H1 (cell line): ENCODE results near the gene ADGRV1. TPM values are rescaled to one million over a fixed set of nuclear protein-coding genes. Genes with fewer than 3 reads are reported as not detected.

Experiments
- CTCF ChIA-PET: fragments of 300-600 bp; sonication (Branson Sonifier 250); formaldehyde crosslinking; loops from one replicate; lab custom pipeline; 2021; ENCODE audit not compliant: partially characterized antibody; lab: Charles Lee
- POLR2A ChIA-PET: fragments of 300-600 bp; sonication (Branson Sonifier 250); formaldehyde crosslinking; loops from one replicate; lab custom pipeline; 2021; ENCODE audit warnings: inconsistent platforms; ENCODE audit not compliant: partially characterized antibody; lab: Charles Lee
- DNase-seq, 2 experiments: peaks; one replicate each; pipeline versions ENCODE4 v3.0.0 to v3.0.0-alpha.2; 2010 to 2022; ENCODE audit warnings: low spot score in 2 of 2, low read depth in 1 of 2, mixed read lengths in 1 of 2
- FAIRE-seq: peaks from 2 replicates; lab custom pipeline; 2011; peaks lifted over from hg19 to GRCh38; lab: Jason Lieb, UNC
- H2AFZ ChIP-seq: 2 replicates; pipeline ENCODE4 v1.8.1; 2012; ENCODE audit warnings: low read length, inconsistent platforms
- H2AK5ac ChIP-seq: 2 replicates; pipeline ENCODE4 v1.6.1; 2013; ENCODE audit warnings: low read depth, low read length
- H2BK120ac ChIP-seq: replicated peaks from 2 replicates; pipeline ENCODE3; 2013; ENCODE audit warnings: low read depth, low read length, inconsistent platforms
- H2BK12ac ChIP-seq: 2 replicates; pipeline ENCODE4 v1.6.1; 2013; ENCODE audit warnings: low read depth, low read length
- H2BK15ac ChIP-seq: 2 replicates; pipeline ENCODE4 v1.6.1; 2013; ENCODE audit warnings: low read length
- H2BK20ac ChIP-seq: 2 replicates; pipeline ENCODE4 v1.6.1; 2013; ENCODE audit warnings: low read length
- H2BK5ac ChIP-seq: 2 replicates; pipeline ENCODE4 v1.6.1; 2013; ENCODE audit warnings: low read depth, low read length
- H3K14ac ChIP-seq: 2 replicates; pipeline ENCODE4 v1.6.1; 2013; ENCODE audit warnings: inconsistent platforms; ENCODE audit not compliant: insufficient read length
- H3K18ac ChIP-seq: 2 replicates; pipeline ENCODE4 v1.6.1; 2013; ENCODE audit warnings: low read length; ENCODE audit errors: extremely low read depth
- H3K23ac ChIP-seq: 2 replicates; pipeline ENCODE4 v1.6.1; 2013; ENCODE audit warnings: inconsistent platforms; ENCODE audit not compliant: insufficient read length
- H3K23me2 ChIP-seq: 2 replicates; pipeline ENCODE4 v1.6.1; 2013; ENCODE audit warnings: low read depth, low read length
- H3K27ac ChIP-seq: 2 replicates; pipeline ENCODE4 v1.6.1; 2011; ENCODE audit warnings: low read depth, low read length, inconsistent platforms
- H3K27me3 ChIP-seq, 4 experiments: replicated peaks in 1 of 4; 1 replicate in 1 of 4; 2 replicates in 3 of 4; pipeline versions ENCODE4 v1.6.1 to v1.8.1; 2011 to 2013; ENCODE audit warnings: low read length in 3 of 4, mild to moderate bottlenecking in 3 of 4, inconsistent platforms in 2 of 4, mixed read lengths in 2 of 4, moderate library complexity in 1 of 4; ENCODE audit not compliant: control insufficient read depth in 3 of 4, insufficient read depth in 3 of 4; ENCODE audit errors: extremely low read depth in 1 of 4
- H3K36me3 ChIP-seq, 4 experiments: 2 replicates each; pipeline versions ENCODE4 v1.6.1 to v1.8.1; 2011 to 2013; ENCODE audit warnings: mild to moderate bottlenecking in 4 of 4, low read length in 3 of 4, moderate library complexity in 2 of 4, control low read depth in 1 of 4, inconsistent platforms in 1 of 4; ENCODE audit not compliant: insufficient read depth in 4 of 4, control insufficient read depth in 2 of 4
- H3K4ac ChIP-seq: replicated peaks from 2 replicates; pipeline ENCODE3; 2013; ENCODE audit warnings: low read length, low read depth, mixed read lengths, inconsistent platforms; ENCODE audit not compliant: insufficient read length
- H3K4me1 ChIP-seq, 4 experiments: replicated peaks in 1 of 4; 1 replicate in 1 of 4; 2 replicates in 3 of 4; pipeline versions ENCODE4 v1.6.1 to v1.8.1; 2011 to 2013; ENCODE audit warnings: low read length in 3 of 4, inconsistent platforms in 2 of 4, mixed read lengths in 1 of 4; ENCODE audit not compliant: insufficient read depth in 4 of 4, control insufficient read depth in 3 of 4
- H3K4me2 ChIP-seq, 2 experiments: 2 replicates each; pipeline versions ENCODE4 v1.6.1 to v1.8.1; 2011 to 2013; ENCODE audit warnings: low read depth in 2 of 2, low read length in 2 of 2, control low read depth in 1 of 2, inconsistent platforms in 1 of 2, mild to moderate bottlenecking in 1 of 2; ENCODE audit not compliant: insufficient read depth in 1 of 2
- H3K4me3 ChIP-seq, 4 experiments: fragments of 200-600, 300-600 bp in 1 of 4; sonication (generic), shearing (Covaris generic), sonication (Bioruptor Twin) in 1 of 4; 2 replicates each; pipeline versions ENCODE4 v1.5.1 to v1.8.1; 2011 to 2016; ENCODE audit warnings: low read length in 4 of 4, low read depth in 3 of 4, control low read depth in 2 of 4, inconsistent platforms in 2 of 4, mild to moderate bottlenecking in 2 of 4, mixed read lengths in 1 of 4, moderate library complexity in 1 of 4; ENCODE audit not compliant: insufficient read depth in 2 of 4; ENCODE audit errors: extremely low read depth in 1 of 4
- H3K56ac ChIP-seq: replicated peaks from 2 replicates; pipeline ENCODE3; 2013; ENCODE audit warnings: low read depth, mild to moderate bottlenecking, mixed read lengths, low read length, inconsistent platforms; ENCODE audit not compliant: insufficient read length
- H3K79me1 ChIP-seq: 2 replicates; pipeline ENCODE4 v1.6.1; 2013; ENCODE audit warnings: low read depth, low read length, control low read depth
- H3K79me2 ChIP-seq, 2 experiments: 2 replicates each; pipeline versions ENCODE4 v1.6.1 to v1.8.1; 2012 to 2013; ENCODE audit warnings: low read length in 2 of 2, mild to moderate bottlenecking in 2 of 2, inconsistent platforms in 1 of 2; ENCODE audit not compliant: insufficient read depth in 2 of 2, control insufficient read depth in 1 of 2
- H3K9ac ChIP-seq, 4 experiments: replicated peaks in 1 of 4; 1 replicate in 1 of 4; 2 replicates in 3 of 4; pipeline versions ENCODE4 v1.6.1 to v1.8.1; 2011 to 2013; ENCODE audit warnings: low read depth in 3 of 4, low read length in 3 of 4, control low read depth in 2 of 4, mild to moderate bottlenecking in 2 of 4, moderate library complexity in 2 of 4, inconsistent platforms in 1 of 4; ENCODE audit errors: extremely low read depth in 1 of 4
- H3K9me3 ChIP-seq, 2 experiments: 2 replicates each; pipeline versions ENCODE4 v1.6.1 to v1.8.1; 2012 to 2013; ENCODE audit warnings: mild to moderate bottlenecking in 2 of 2, moderate library complexity in 2 of 2, control low read depth in 1 of 2, inconsistent platforms in 1 of 2, low read depth in 1 of 2, low read length in 1 of 2, mixed read lengths in 1 of 2; ENCODE audit not compliant: insufficient read depth in 2 of 2
- H4K20me1 ChIP-seq, 2 experiments: replicated peaks in 1 of 2; 2 replicates each; pipeline versions ENCODE3 to v1.8.1; 2011 to 2013; ENCODE audit warnings: inconsistent platforms in 2 of 2, low read length in 2 of 2, mild to moderate bottlenecking in 1 of 2; ENCODE audit not compliant: insufficient read depth in 2 of 2, control insufficient read depth in 1 of 2
- H4K5ac ChIP-seq: 2 replicates; pipeline ENCODE4 v1.6.1; 2013; ENCODE audit warnings: low read length, low read depth, mixed read lengths, inconsistent platforms; ENCODE audit not compliant: insufficient read length
- H4K8ac ChIP-seq: 2 replicates; pipeline ENCODE4 v1.8.0; 2013; ENCODE audit warnings: mild to moderate bottlenecking, moderate library complexity, low read length, inconsistent platforms; ENCODE audit not compliant: insufficient read depth; ENCODE audit errors: extremely low read depth
- H4K91ac ChIP-seq: replicated peaks from 2 replicates; pipeline ENCODE3; 2013; ENCODE audit warnings: low read length, mixed read lengths, inconsistent platforms; ENCODE audit not compliant: insufficient read length
- BRCA1 ChIP-seq: IDR thresholded peaks from 2 replicates; pipeline ENCODE4 v1.6.1; 2012; ENCODE audit warnings: low read depth, low read length, improper control_type of control experiment
- CHD1 ChIP-seq: IDR thresholded peaks from 2 replicates; pipeline ENCODE4 v1.6.1; 2012; ENCODE audit warnings: low read depth, low read length, improper control_type of control experiment
- CTBP2 ChIP-seq: IDR thresholded peaks from 2 replicates; pipeline ENCODE4 v1.7.0; 2011; ENCODE audit warnings: borderline replicate concordance, mild to moderate bottlenecking, moderate library complexity, mixed read lengths, low read length; ENCODE audit not compliant: insufficient read depth, insufficient read length
- JUND ChIP-seq: IDR thresholded peaks from 2 replicates; pipeline ENCODE4 v1.6.1; 2011; ENCODE audit warnings: mild to moderate bottlenecking, improper control_type of control experiment, low read length
- KDM5A ChIP-seq: fragments of 200-600 bp; IDR thresholded peaks from 2 replicates; pipeline ENCODE4 v1.7.1; 2012; ENCODE audit warnings: mild to moderate bottlenecking, low read length, inconsistent platforms, mixed read lengths
- NRF1 ChIP-seq: IDR thresholded peaks from 2 replicates; pipeline ENCODE4 v1.6.1; 2011; ENCODE audit warnings: mild to moderate bottlenecking, low read depth, low read length, improper control_type of control experiment
- POU5F1 ChIP-seq: IDR thresholded peaks from 2 replicates; pipeline ENCODE4 v1.6.1; 2011; ENCODE audit warnings: low read depth, mild to moderate bottlenecking, low read length, moderate library complexity
- SIRT6 ChIP-seq: IDR thresholded peaks from one replicate; pipeline ENCODE4 v1.7.1; 2012; ENCODE audit warnings: low read length, inconsistent platforms
- SIX5 ChIP-seq: IDR thresholded peaks from 2 replicates; pipeline ENCODE4 v1.6.1; 2011; ENCODE audit warnings: mild to moderate bottlenecking, low read depth, low read length
- SP4 ChIP-seq: IDR thresholded peaks from 2 replicates; pipeline ENCODE4 v1.6.1; 2012; ENCODE audit warnings: low read length, inconsistent platforms
- SUZ12 ChIP-seq: fragments of 200-600 bp; sonication (generic); IDR thresholded peaks from 2 replicates; pipeline ENCODE4 v1.6.1; 2012; ENCODE audit warnings: mild to moderate bottlenecking, inconsistent platforms, low read length, moderate library complexity, mixed read lengths
- YY1 ChIP-seq: IDR thresholded peaks from 2 replicates; pipeline ENCODE4 v1.6.1; 2011; ENCODE audit warnings: low read depth, mild to moderate bottlenecking, low read length
- WGBS, 2 experiments: shearing (Covaris generic) in 1 of 2; methylation state at CpG; one replicate each; pipeline versions ENCODE4 v1.1.6 to v1.1.7; 2013 to 2015; ENCODE audit warnings: low lambda C conversion rate in 2 of 2, mixed read lengths in 2 of 2, inconsistent platforms in 1 of 2, low coverage in 1 of 2, missing lambda C conversion rate in 1 of 2; ENCODE audit not compliant: insufficient replicate concordance in 2 of 2, insufficient coverage in 1 of 2, insufficient read length in 1 of 2; ENCODE audit errors: extremely low coverage in 1 of 2, missing lambda C conversion rate in 1 of 2; 5-methylcytosine and 5-hydroxymethylcytosine counted together
- polyA plus RNA-seq, 7 experiments: library from polyadenylated mRNA; depleted of rRNA in 3 of 7; stranded (reverse) in 5 of 7; unstranded in 2 of 7; fragments of >200 nt in 5 of 7; fragments of 200-250 nt in 2 of 7; gene quantifications; 1 replicate in 5 of 7; 2 replicates in 1 of 7; 4 replicates in 1 of 7; pipeline versions ENCODE4 v1.2.1 to v1.2.3, GENCODE V29; 2011 to 2013; ENCODE audit warnings: missing spikeins in 2 of 7, mixed read lengths in 2 of 7
- total RNA-seq: library from RNA; stranded (reverse); fragmentation: NEBNext Ultra II Directional; extraction: Animal tissue kit (Norgen Biotek cat#: 25700); gene quantifications from 2 replicates; pipeline ENCODE4 v1.2.1, GENCODE V29; 2021
- TF ChIP-seq, protein P1 (sequence below): IDR thresholded peaks from 2 replicates; pipeline ENCODE4 v1.6.1; 2011; ENCODE audit warnings: low read length, improper control_type of control experiment

The ADGRV1 gene
- total and polyA plus RNA-seq, 2 of the 8 experiments (the other 6 are each of a cell fraction or from before 2014, with no cell fraction given), result 53.1 to 62.2 TPM

DNA sequence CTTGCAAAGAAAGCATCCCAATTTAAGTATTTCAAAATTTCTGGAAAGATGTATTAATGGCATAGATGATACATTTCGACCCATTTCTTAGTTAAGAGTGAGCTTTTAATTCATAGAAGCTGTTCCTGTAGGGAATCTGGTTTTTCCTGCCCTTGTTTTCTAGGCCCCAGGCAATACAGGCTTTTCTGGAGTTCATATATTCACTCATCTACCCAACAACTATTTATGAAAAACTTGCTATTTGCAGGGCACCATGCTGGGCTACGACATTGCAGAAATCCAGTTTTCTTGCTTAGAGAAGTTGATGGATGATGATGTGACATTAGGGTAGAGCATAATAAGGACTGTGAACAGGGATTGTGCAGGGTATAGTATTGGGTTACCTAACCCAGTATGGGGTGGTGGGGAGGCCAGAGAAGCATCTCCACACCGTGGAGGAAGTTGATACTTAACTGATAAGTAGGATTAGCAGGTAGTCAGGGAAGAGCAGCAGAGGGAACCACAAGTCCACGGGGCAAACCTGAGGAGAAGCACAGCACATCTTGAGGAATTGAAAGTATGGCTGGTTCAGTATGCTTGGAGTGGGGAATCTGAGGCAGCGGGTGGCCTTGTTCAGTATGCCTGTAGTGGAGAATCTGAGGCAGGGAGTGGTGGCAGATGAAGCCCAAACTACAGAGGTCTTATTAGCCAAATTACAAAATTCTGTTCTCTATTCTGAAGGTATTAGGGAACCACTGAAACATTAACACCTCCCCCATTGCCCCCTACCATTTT, 577.1 kb downstream of the ADGRV1 start:
- Histone ChIP-seq H3K4me2 (no peak overlapping the region), H3K4ac (no peak overlapping the region)
- FAIRE-seq, result no peak
- TF ChIP-seq BRCA1, result no peak
- no peak for TF ChIP-seq SIRT6
- no peak for TF ChIP-seq JUND
- no peak for TF ChIP-seq NRF1
- no peak for TF ChIP-seq SUZ12
- no peak for TF ChIP-seq POU5F1
- no peak for TF ChIP-seq CTBP2
- TF ChIP-seq CHD1, result no peak
- no peak for TF ChIP-seq KDM5A
- no peak for TF ChIP-seq YY1
- TF ChIP-seq SIX5, result no peak
- no peak for TF ChIP-seq SP4
- TF ChIP-seq, protein P1, sequence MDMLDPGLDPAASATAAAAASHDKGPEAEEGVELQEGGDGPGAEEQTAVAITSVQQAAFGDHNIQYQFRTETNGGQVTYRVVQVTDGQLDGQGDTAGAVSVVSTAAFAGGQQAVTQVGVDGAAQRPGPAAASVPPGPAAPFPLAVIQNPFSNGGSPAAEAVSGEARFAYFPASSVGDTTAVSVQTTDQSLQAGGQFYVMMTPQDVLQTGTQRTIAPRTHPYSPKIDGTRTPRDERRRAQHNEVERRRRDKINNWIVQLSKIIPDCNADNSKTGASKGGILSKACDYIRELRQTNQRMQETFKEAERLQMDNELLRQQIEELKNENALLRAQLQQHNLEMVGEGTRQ, result no peak

More for the DNA sequence above, 577.1 kb downstream of the ADGRV1 start:
- no peak overlapping the region for H2AK5ac ChIP-seq
- no peak overlapping the region for H2BK12ac ChIP-seq
- H3K27me3 ChIP-seq, result peaks cover 0 to 2% (median 0%) of the 10 kb centered on the region in 4 experiments; a peak in 1 of 7 replicates
- WGBS, 2 experiments, result 90% methylated on average over 5 of the region's 5 CpGs; no CpG with 5 or more reads in 1 of the 2 experiments
- no peak overlapping the region for H3K56ac ChIP-seq
- H2BK5ac ChIP-seq, result no peak overlapping the region
- DNase-seq, result no peak
- H3K14ac ChIP-seq, result no peak overlapping the region
- no peak overlapping the region for H4K91ac ChIP-seq
- H2BK120ac ChIP-seq, result no peak overlapping the region
- H3K27ac ChIP-seq, result no peak overlapping the region
- no peaks in the 10 kb centered on the region for H3K9me3 ChIP-seq
- H3K9ac ChIP-seq, result no peak overlapping the region
- no peak overlapping the region for H3K4me3 ChIP-seq
- POLR2A ChIA-PET, result no interaction called here
- H3K23ac ChIP-seq, result no peak overlapping the region
- H3K23me2 ChIP-seq, result no peaks in the 10 kb centered on the region; the same call in 1 of the 2 replicates
- H3K79me1 ChIP-seq, result 0 out of 2 replicates have a peak, but pooled peaks cover 2% of the 10 kb centered on the region
- no peak overlapping the region for H2AFZ ChIP-seq
- H3K4me1 ChIP-seq, result no peaks in the 10 kb centered on the region
- no peak overlapping the region for H3K18ac ChIP-seq
- H3K79me2 ChIP-seq, result no peaks in the 10 kb centered on the region
- H2BK20ac ChIP-seq, result no peak overlapping the region
- no peaks in the 10 kb centered on the region for H4K20me1 ChIP-seq
- no peak overlapping the region for H2BK15ac ChIP-seq
- no peak overlapping the region for H4K5ac ChIP-seq
- no peak overlapping the region for H4K8ac ChIP-seq
- CTCF ChIA-PET, result interaction anchor here (1.0 to 1.2 kb wide), 2 partner anchors 83 to 250 kb away, joined by 3 read pairs; no protein-coding TSS in a partner anchor
- H3K36me3 ChIP-seq, result no peaks in the 10 kb centered on the region
